HG02759 (cell line): ENCODE results near the gene PRUNE2.
"Not testable (repeated sequence)": the region's sequence is repeated elsewhere in the genome, so short reads cannot be mapped to it uniquely, and the experiment has no call there.

Experiments
- ATAC-seq: cut with Tn5 transposase; IDR thresholded peaks from one replicate; pipeline ENCODE4 v1.9.1; 2021; ENCODE audit warnings: mild to moderate bottlenecking, moderate library complexity; ENCODE audit not compliant: unreplicated experiment

PRUNE2 gene

GRCh38 chr9:76699971-76700370 lies 205.9 kb downstream of the PRUNE2 start:
- no peak for ATAC-seq

- no peak for ATAC-seq
Measured at GRCh38 chr9:76697554-76697953, 208.4 kb downstream of the PRUNE2 start.

DNA sequence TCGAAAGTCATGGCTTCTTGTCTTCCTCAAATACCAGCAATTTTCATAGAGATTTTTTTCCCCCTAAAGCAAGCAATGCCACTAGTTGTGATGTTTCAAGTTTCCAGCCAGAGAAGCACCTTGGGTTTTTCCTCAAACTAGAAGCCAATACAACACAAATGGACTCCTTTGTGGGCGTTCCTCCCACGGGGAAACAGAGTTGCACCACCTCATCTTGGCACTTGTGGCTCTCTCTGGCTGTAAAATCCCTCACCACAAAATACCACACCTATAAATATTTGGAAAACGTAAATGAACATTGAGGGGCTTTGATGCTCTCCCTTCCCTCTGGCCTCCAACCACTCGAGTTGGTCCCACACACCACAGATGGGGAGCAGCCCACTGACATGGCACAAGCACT lies 208.8 kb downstream of the PRUNE2 start:
- ATAC-seq, result no peak

GRCh38 chr9:76693912-76694311 lies 212.0 kb downstream of the PRUNE2 start:
- ATAC-seq, result no peak

- ATAC-seq, result no peak
Measured at GRCh38 chr9:76692458-76693129, 213.3 kb downstream of the PRUNE2 start.

DNA sequence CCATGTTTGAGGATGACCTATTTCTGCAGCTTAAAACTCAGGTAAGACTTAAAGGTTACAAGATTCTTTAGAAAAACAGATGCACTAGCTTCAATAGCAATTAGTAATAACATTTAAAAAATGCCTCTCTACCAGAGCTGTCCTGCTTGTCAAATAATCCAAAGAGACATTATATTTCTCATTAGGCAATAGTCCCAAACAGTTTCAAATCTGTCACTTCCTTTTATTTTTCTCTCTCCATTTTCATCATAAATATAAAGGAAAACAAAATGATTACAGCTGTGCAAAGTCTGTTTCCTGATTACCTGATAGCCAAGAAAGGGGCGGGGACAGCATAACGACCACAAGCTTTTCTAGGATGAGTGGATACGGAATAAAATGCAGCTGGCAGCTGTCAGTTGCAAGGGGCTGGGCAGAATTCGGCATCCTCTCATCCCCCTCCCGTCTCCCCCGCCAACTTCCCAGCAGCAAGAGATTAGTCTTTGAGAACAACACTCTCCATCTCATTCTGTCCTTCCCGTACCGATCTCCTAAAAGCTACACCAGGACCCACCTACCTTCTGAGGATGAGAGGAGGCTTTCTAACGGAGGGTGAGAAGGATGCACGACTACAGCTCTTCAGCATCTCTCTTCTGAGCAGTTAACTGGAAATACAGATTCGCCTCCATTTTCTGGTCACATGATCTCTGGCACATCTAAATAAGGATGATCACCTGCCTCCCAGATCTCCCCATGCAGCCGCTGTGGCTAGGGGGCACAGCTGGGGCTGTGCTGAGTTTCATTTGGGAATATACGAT lies 214.2 kb downstream of the PRUNE2 start:
- ATAC-seq, result no peak

GRCh38 chr9:76690973-76691370 lies 214.9 kb downstream of the PRUNE2 start:
- no peak for ATAC-seq

DNA sequence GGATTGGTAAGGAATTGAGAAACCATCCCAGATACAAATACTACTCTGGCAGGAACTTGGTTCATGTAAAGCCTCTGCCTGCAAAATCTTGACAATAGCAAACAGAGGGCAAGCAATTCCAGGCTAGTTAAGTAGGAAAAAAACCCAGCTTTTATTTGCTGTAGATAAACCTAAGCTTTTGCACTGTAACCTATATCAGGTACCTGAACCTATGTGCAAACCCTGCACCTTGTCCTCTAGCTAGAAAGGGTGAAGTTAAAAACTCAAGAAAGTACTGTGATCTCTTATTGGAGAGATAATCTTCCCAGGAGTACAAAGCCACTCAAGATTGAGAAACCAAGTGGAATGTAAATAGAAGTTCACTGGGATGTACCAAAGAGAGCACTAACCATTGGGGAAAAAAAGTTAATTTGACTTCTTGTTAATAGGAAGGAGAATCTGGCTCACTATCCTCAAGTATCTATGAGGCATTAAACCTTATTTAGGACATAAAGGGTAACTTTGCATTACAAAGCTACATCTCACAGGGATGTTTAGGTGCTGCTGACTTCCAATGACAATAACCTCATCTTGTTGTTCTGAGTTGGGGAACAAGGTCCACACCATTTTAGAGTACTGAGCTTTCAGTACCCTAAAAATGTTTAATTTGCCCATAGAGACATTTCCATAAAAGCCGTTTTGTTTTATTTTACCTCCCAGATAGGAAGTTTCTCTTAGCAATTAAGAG lies 215.5 kb downstream of the PRUNE2 start:
- no peak for ATAC-seq

DNA sequence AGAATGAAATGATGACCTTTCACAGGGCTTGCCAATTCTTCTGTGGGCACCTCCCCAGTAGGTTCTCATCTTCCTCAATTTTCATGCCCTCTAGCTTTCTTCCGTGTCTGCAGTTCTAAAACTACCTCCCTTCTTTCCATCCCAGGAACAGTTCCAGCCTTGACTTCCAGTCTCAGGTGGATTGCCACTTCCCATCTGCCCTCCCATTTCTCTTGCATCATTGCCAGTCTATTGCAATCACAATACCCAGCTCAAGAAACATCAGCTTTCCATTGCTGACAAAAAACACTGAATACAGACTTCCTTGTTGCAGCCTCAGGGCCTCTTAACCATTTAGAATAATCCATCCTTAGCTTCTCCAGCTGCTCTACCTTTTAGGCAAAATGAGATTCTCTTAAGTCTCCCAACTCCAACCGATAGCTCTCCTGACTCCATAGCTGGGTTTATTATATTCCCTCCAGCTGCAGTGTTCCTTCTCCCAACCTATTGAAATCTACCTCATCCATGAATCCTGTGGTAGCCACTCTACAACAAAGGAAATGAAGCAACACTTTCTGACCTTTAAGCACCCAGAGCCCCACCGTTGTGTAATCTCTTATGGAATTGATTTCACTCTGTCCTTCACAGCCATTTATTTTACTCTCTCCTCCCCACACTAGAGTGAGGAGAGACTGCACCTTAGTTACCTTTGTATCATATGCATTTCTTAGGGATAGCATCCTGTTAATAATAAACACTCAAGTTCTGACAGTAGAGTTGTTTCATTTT lies 217.3 kb downstream of the PRUNE2 start:
- ATAC-seq, result no peak

DNA sequence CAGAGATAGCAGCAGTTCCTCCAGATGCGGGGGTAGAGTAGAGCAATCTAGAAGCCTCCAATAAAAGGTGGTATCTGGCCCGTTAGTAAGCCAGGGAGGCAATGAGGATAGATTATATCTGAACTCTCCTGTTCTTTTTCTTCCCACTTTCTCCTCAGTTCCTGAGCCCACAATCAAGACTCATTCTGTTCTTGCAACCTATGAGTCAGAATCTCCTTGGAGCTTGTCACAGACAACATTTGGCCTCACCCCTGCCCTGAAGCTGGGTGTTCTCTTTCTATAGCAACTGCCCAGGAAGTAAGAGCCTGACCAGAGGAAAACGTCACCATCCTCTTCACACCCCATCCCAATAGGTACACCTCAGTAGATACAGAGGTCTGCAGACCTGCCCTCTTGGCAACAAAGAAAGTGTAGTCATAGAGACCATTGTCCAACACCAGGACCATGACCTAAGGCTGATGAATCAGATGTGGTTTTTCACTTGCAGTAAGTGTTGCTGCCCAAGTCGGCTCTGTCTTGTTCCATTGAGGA lies 218.0 kb downstream of the PRUNE2 start:
- no peak for ATAC-seq

DNA sequence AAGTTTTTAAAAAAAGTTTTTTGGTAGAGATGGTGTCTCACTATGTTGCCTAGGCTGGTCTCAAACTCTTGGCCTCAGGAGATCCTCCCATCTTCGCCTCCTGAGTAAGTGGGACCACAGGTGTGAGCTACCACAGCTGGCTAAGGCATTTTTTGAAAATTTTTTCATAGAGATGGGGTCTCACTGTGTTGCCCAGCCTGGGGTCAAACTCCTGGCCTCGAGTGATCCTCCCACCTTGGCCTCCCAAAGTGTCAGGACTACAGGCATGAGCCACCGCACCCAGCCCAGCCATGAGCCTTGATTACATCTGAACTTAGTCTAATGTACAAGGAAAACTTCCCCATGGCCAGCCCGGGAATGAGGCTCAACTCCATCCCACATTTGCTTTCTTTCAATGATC lies 219.2 kb downstream of the PRUNE2 start:
- no peak for ATAC-seq

DNA sequence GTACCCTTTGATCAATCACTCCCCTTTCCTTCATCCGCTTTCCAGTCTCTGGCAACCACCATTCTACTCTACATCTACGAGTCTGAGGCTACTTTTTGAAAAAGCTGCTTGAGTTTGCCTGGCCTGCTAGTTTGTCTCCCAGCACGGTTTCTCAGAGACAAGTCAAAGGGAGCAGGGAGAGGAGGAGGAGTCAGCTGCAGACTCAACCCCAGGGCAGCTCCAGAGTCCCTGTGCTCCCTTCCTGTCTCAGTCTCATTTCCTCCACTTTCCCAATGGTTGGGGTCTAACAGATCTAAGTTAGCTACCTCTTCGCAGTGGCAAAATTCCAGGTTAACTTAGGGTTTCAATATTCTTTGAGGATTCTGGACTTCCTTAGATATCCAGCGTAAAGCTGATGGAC lies 221.7 kb downstream of the PRUNE2 start:
- no peak for ATAC-seq

DNA sequence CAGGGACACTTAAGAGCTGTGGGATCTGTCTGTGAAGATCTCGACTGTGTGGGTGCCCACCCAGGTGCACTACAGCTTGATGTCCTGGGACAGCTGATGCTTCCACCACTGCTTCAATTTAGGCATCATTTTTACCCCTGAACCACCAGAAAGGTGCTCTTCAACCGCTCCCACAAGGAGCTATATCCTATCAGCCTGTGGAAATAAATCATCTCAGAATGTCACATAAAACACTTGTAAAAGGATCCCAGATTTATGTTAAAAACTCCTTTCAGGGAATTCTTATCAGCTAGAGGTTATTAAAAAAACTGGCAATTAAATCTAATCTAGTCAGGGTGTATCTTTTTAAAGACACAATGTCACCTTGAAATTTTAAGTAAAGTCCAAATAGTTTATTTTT lies 224.4 kb downstream of the PRUNE2 start:
- ATAC-seq, result no peak

- no peak for ATAC-seq
Measured at GRCh38 chr9:76680716-76681425, 225.0 kb downstream of the PRUNE2 start.

DNA sequence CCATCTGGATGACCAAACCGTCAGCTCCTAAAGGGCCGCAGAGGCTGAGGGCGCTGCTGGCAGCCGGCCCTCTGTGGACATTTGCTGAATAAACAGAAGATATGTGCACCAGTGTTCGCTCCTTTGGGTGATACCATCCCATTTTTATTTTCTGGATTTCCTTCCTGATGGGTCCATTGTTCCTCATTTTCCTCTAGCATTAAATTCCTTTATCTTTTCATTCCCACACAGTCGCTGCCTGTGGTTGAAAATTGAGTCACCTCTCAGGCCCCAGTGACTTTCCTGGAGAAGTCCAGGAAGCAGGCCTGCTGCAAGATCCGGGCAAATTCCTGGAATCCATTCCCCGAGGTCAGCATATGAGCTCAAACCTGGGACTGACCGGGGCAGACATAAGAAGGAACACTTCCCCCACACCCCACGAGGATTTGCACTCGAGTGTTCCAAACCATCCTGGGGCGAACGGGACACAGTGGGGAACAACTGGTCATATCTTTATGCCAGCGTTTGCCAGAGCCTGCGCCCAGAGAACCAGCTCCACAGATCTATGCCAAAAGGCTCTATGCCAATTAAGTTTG lies 228.3 kb downstream of the PRUNE2 start:
- no peak for ATAC-seq

DNA sequence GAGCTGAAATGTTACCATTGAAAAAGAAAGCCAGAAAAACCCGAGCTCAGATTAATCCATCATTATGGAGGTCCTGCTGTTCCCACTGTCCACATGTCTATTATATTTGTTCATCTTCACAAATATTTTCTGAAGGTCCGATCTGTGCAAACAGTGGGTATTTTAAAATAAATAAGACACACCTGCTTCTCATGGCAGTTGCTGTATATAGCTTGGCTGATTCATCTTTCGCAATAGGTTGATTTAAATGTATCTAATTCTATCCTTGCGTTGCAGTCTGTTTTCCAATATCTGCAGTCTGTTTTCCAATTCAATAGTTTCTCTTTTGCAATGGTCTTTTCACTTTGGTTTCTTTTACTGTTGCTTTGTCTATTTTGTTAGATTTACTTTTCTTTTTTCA lies 229.1 kb downstream of the PRUNE2 start:
- no peak for ATAC-seq

GRCh38 chr9:76667521-76667957 lies 238.4 kb downstream of the PRUNE2 start:
- ATAC-seq, result no peak

DNA sequence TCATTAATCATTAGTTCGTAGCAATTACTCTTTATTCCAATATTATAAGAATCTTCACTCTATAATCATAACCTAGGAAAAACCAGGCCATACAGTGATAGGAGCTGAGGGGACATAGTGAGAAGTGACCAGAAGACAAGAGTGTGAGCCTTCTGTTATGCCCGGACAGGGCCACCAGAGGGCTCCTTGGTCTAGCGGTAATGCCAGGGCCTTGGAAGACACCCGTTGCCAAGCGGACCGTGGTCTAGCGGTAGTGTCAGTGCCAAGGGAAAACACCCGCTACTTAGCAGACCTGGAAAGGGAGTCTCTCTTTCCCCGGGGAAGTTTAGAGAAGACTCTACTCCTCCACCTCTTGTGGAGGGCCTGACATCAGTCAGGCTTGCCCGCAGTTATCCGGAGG lies 239.9 kb downstream of the PRUNE2 start:
- ATAC-seq, result not testable (repeated sequence)

- ATAC-seq, result no peak
Measured at GRCh38 chr9:76665458-76665857, 240.5 kb downstream of the PRUNE2 start.

DNA sequence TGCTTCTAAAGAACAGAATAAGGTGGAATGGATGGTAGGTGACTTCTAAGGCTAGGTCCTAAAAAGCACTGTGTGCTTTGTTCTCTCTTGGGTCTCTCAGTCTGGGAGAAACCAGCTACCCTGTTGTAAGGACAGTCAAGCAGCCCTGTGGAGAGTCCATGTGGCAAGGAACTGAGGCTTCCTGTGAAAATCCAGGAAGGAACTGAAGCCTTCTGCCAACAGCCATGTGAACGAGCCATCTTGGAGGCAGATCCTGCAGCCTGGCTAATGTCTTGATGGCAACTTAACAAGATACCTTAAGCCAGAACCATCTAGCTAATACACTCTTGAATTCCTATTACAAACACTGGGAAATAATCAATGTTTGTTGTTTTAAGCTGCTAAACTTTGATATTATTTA lies 241.8 kb downstream of the PRUNE2 start:
- no peak for ATAC-seq
